ENCODE measurements around the gene ZNF135. TPM values are rescaled to one million over a fixed set of nuclear protein-coding genes. Genes with fewer than 3 reads are reported as not detected.

ZNF135 gene
- total RNA-seq, 1 donor from 2014 or later, result 3.5 TPM

DNA sequence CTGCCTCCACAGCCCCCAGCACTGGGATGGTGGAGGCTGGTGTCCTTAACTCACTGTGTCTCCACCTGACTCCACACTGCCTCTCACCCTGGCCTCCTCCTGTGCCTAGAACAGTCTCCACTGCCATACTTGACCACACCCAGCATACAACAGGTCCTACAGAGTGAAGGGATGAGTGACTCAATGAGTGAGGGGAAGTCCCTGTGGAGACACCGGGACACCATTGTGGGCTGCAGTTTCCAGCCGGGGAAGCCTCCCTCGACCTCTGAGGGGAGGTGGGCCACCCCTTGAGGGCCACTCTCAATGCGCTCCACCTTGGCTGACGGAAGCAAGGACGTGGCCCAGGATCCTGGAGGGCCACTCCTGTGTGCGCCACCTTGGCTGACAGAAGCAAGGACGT, 2.8 kb upstream of the ZNF135 start:
- TF ChIP-seq, protein P1, sequence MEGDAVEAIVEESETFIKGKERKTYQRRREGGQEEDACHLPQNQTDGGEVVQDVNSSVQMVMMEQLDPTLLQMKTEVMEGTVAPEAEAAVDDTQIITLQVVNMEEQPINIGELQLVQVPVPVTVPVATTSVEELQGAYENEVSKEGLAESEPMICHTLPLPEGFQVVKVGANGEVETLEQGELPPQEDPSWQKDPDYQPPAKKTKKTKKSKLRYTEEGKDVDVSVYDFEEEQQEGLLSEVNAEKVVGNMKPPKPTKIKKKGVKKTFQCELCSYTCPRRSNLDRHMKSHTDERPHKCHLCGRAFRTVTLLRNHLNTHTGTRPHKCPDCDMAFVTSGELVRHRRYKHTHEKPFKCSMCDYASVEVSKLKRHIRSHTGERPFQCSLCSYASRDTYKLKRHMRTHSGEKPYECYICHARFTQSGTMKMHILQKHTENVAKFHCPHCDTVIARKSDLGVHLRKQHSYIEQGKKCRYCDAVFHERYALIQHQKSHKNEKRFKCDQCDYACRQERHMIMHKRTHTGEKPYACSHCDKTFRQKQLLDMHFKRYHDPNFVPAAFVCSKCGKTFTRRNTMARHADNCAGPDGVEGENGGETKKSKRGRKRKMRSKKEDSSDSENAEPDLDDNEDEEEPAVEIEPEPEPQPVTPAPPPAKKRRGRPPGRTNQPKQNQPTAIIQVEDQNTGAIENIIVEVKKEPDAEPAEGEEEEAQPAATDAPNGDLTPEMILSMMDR (conservative IDR thresholded peaks at IDR 0.05; ENCODE audit: low read depth, low read length), result no peak
- no peak for DNase-seq (ENCODE audit: low read depth)

DNA sequence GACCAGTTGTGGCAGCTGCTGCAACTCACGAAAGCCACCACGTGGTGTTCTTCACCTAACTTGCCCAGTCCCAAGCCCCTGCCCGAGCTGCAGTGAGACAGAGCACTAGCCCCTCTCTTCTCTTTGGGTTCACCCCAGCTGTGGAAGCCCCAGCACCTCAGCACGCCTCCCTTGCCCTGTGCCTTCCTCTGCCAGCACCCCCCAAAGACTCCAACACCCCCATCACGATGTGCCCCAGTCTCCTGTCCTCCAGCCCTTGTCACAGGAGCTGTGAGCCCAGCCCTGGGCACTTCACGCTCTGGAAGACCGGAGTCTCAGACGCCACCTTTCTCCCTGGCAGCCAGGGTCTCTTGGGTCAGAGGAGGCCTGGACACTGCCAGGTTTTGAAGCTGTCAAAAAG, 2.2 kb upstream of the ZNF135 start:
- no peak for DNase-seq (ENCODE audit: low read depth)
- TF ChIP-seq, protein P1 (conservative IDR thresholded peaks at IDR 0.05; ENCODE audit: low read depth, low read length), result no peak

More for the DNA sequence above, 2.8 kb upstream of the ZNF135 start:
- no peak overlapping the region for H3K4me3 ChIP-seq (ENCODE audit: low read depth, low read length)

DNA sequence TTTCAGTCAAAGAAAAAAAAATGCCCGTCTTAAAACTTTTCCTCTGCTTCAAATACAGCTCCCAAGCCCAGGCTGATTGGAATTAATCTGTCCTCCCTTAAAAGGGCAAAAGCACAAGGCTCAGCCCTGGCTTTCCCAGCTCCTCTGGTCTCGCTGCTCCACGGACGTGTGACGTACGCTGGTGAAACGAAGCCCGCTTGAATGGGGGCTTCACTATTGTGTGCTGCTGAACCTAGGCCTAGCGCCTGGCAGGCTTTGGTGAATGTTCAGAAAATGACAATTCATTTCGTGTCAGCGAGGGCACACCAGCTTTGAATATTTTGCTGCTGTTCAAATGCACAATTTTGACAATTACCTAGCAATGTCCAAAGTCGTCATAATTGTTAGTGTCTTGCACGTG, 615 bp upstream of the ZNF135 start:
- TF ChIP-seq, protein P1 (conservative IDR thresholded peaks at IDR 0.05; ENCODE audit: low read depth, low read length), result no peak
- no peak for DNase-seq (ENCODE audit: low read depth)
- H3K4me3 ChIP-seq (ENCODE audit: low read depth, low read length), result peak overlapping the region; percentile 61

More for the DNA sequence above, 2.2 kb upstream of the ZNF135 start:
- H3K4me3 ChIP-seq (ENCODE audit: low read depth, low read length), result no peak overlapping the region

DNA sequence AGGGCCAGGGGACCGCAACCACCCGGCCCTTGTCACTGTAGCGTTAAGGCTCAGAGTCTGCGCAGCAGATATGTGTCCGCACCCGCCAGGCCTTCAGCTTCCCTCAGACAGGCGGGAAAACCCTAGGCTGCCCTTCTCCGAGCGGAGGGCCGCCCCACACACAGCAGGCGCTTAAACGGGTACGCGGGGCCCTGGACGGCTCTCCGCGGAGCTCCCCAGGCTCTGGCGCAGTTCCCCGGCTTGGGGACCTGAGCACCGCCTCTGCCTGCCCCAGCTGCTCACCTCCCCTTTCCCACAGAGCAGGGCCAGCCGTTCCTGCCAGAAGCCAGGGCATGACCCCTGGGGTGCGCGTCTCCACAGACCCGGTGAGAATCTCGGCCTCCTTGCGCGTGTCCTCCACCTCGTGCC, 593 bp downstream of the ZNF135 start:
- TF ChIP-seq, protein P1 (conservative IDR thresholded peaks at IDR 0.05; ENCODE audit: low read depth, low read length), result no peak
- peak overlapping the region; percentile 61 for H3K4me3 ChIP-seq (ENCODE audit: low read depth, low read length)
- no peak for DNase-seq (ENCODE audit: low read depth)

DNA sequence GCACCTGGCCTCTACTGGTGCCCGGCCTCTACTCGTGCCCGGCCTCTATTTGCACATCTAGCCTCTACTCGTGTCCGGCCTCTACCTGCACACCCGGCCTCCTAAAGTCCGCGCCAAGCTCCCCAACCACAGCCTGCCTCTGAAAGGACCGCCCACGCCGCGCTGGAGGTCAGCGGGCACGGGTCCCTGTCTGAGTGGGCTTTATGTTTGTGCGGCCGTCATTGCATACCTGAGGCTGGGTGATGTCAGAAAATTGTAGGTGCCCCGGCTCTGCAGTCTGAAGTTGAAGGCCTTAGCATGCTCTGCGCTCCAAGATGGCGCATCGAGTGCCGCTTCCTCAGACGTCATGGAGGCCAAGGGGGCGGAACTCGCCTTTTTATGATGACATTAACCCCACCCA, 1.1 kb downstream of the ZNF135 start:
- no peak overlapping the region for H3K4me3 ChIP-seq (ENCODE audit: low read depth, low read length)
- no peak for DNase-seq (ENCODE audit: low read depth)

DNA sequence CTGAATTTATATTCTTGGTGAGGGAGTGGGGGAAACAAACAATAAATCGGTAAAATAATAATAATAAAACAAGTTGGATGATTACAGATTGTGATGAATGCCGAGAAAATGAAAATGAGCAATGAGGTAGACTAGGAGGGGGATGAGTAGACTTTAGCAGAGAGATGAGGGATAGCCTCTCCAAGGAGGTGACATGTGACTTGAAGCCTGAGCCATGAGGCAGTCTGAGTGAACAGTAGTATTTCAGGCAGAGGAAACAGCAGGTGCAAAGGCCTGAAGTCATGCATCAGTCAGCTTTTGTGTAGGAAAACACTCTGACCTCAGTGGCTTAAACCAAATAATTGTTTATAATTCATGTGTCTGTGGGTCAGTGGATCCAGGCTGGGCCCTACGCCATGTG, 4.6 kb downstream of the ZNF135 start:
- no peak for DNase-seq (ENCODE audit: low read depth)
- H3K4me3 ChIP-seq (ENCODE audit: low read depth, low read length), result no peak overlapping the region
- TF ChIP-seq, protein P1 (conservative IDR thresholded peaks at IDR 0.05; ENCODE audit: low read depth, low read length), result no peak

More for the DNA sequence above, 1.1 kb downstream of the ZNF135 start:
- TF ChIP-seq, protein P1 (conservative IDR thresholded peaks at IDR 0.05; ENCODE audit: low read depth, low read length), result no peak

DNA sequence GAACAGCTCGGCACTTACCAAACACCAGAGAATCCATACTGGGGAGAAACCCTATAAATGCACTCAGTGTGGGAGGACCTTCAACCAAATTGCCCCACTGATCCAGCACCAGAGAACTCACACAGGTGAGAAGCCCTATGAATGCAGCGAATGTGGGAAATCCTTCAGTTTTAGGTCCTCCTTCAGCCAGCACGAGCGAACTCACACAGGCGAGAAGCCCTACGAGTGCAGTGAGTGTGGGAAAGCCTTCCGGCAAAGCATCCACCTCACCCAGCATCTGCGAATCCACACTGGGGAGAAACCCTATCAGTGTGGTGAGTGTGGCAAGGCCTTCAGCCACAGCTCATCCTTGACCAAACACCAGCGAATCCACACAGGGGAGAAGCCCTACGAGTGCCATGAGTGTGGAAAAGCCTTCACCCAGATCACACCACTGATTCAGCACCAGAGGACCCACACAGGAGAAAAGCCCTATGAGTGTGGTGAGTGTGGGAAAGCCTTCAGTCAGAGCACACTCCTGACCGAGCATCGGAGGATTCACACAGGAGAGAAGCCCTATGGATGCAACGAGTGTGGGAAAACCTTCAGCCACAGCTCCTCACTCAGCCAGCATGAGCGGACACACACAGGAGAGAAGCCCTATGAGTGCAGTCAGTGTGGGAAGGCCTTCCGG, 8.3 kb downstream of the ZNF135 start:
- TF ChIP-seq, protein P1 (conservative IDR thresholded peaks at IDR 0.05; ENCODE audit: low read depth, low read length), result no peak
- H3K4me3 ChIP-seq (ENCODE audit: low read depth, low read length), result no peak overlapping the region
- DNase-seq (ENCODE audit: low read depth), result no peak
